ENCODE data around the gene ATP9A. TPM values are rescaled to one million over a fixed set of nuclear protein-coding genes. Genes with fewer than 3 reads are reported as not detected.

ATP9A gene
- total and polyA plus RNA-seq, 2 donors from 2014 or later: 7.1 to 40.2 TPM

GRCh38 chr20:51801122-51801822 is 33.1 kb upstream of the ATP9A start:
- H3K9me3 ChIP-seq (ENCODE audit: control insufficient read depth in 2 of 3, insufficient read depth in 1 of 3, low read length in 3 of 3): no peaks in the 10 kb centered on the region
- intact Hi-C loops (cut with DNase I): loop anchor here (10.0 kb wide), 1 partner anchor 156 kb away; no protein-coding TSS in a partner anchor
- TF ChIP-seq, protein P1, sequence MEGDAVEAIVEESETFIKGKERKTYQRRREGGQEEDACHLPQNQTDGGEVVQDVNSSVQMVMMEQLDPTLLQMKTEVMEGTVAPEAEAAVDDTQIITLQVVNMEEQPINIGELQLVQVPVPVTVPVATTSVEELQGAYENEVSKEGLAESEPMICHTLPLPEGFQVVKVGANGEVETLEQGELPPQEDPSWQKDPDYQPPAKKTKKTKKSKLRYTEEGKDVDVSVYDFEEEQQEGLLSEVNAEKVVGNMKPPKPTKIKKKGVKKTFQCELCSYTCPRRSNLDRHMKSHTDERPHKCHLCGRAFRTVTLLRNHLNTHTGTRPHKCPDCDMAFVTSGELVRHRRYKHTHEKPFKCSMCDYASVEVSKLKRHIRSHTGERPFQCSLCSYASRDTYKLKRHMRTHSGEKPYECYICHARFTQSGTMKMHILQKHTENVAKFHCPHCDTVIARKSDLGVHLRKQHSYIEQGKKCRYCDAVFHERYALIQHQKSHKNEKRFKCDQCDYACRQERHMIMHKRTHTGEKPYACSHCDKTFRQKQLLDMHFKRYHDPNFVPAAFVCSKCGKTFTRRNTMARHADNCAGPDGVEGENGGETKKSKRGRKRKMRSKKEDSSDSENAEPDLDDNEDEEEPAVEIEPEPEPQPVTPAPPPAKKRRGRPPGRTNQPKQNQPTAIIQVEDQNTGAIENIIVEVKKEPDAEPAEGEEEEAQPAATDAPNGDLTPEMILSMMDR (IDR thresholded peaks at IDR 0.05; ENCODE audit: borderline replicate concordance, extremely low read depth, insufficient read depth): no peak

DNA sequence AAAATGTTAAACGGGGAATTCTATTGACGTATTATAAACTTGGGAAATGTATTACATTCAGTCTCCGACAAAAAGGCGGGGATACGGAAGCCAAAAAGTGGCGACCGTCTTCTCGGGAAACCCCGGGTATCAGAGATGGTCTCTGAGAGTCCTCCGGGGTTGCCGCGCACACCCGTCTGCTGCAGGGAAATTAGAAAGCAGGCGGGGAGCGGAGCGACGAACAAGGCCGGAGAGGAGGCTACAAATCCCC is 32.6 kb upstream of the ATP9A start:
- H3K36me3 ChIP-seq (ENCODE audit: control insufficient read depth in 2 of 3, insufficient read depth in 3 of 3, low read length in 3 of 3): no peaks in the 10 kb centered on the region
- peaks cover 0 to 3% (median 3%) of the 10 kb centered on the region in 3 donors for H3K4me1 ChIP-seq (ENCODE audit: control insufficient read depth in 2 of 3, insufficient read depth in 2 of 3, low read depth in 1 of 3, low read length in 3 of 3)
- TF ChIP-seq, protein P1 (IDR thresholded peaks at IDR 0.05; ENCODE audit: borderline replicate concordance, extremely low read depth, insufficient read depth): no peak
- H3K27ac ChIP-seq (ENCODE audit: low read depth in 2 of 2, low read length in 2 of 2): no peak overlapping the region
- peak overlapping the region in 2 of 3 donors; percentile 40 to 44 for H3K4me3 ChIP-seq (ENCODE audit: low read length in 3 of 3)
- DNase-seq (peak in 1 of 5 donors; percentile 71), FAIRE-seq (no peak)
- peak overlapping the region in 1 of 3 donors; percentile 12 for H3K9ac ChIP-seq (ENCODE audit: low read length in 3 of 3)
- H3K27me3 ChIP-seq (ENCODE audit: control insufficient read depth, insufficient read depth, low read length): peaks cover 2% of the 10 kb centered on the region
- no peaks in the 10 kb centered on the region for H3K9me3 ChIP-seq (ENCODE audit: control insufficient read depth in 2 of 3, insufficient read depth in 1 of 3, low read length in 3 of 3)
- intact Hi-C loops (cut with DNase I): loop anchor here (10.0 kb wide), 1 partner anchor 156 kb away; no protein-coding TSS in a partner anchor

More at GRCh38 chr20:51801122-51801822, 33.1 kb upstream of the ATP9A start:
- H3K9ac ChIP-seq (ENCODE audit: low read length in 3 of 3): peak overlapping the region in 1 of 3 donors; percentile 12
- H3K36me3 ChIP-seq (ENCODE audit: control insufficient read depth in 2 of 3, insufficient read depth in 3 of 3, low read length in 3 of 3): no peaks in the 10 kb centered on the region
- peak overlapping the region in 2 of 3 donors; percentile 40 to 44 for H3K4me3 ChIP-seq (ENCODE audit: low read length in 3 of 3)
- no peak for FAIRE-seq
- H3K27me3 ChIP-seq (ENCODE audit: control insufficient read depth, insufficient read depth, low read length): peaks cover 2% of the 10 kb centered on the region
- H3K4me1 ChIP-seq (ENCODE audit: control insufficient read depth in 2 of 3, insufficient read depth in 2 of 3, low read depth in 1 of 3, low read length in 3 of 3): peaks cover 0 to 3% (median 3%) of the 10 kb centered on the region in 3 donors
- DNase-seq: peak in 4 of 5 donors; percentile 33 to 77 (median 50)
- H3K27ac ChIP-seq (ENCODE audit: low read depth in 2 of 2, low read length in 2 of 2): no peak overlapping the region

DNA sequence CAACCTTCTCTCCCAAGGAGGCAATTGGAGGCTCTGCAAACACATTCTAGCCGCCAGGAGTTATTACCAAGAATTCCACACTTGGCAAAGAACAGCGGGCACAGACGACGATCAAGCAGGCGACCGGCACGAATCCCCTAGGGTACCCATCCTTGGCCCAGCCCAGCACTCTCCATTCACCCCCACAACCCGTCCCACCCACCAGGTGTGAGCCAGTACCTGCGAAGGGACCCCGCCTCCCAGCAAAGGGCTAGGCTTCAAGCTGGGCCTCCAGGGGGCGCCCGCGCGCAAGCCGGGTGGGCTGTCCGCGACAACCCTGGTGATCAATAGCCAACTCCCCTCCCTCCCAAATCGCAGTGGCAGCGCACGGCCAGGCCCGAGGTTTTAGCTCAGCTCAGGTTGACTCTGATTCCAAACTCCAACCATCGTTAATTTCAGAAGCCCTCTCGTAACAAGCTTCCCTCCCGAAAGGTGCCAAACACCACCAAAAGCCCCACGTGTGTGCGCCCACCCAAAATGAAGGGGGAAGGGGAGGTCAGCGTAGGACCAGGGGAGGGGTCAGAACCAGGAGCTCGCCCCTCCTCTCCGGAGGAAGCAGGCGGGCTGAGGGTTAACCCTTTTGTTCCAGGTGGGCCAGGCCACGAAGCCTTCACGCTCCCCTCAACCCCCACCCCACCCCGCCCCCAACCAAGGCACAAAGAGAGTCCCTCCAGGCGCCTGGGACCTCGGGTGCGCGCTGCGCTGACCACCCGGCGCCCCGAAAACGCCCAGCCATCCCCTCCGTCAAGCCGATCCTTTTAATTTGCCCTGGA is 32.1 kb upstream of the ATP9A start:
- peak overlapping the region in 1 of 3 donors; percentile 21 for H3K9ac ChIP-seq (ENCODE audit: low read length in 3 of 3)
- H3K27me3 ChIP-seq (ENCODE audit: control insufficient read depth, insufficient read depth, low read length): peaks cover 2% of the 10 kb centered on the region
- peak; percentile 83 to 95 (median 92) for DNase-seq
- H3K27ac ChIP-seq (ENCODE audit: low read depth in 2 of 2, low read length in 2 of 2): no peak overlapping the region
- no peak for FAIRE-seq
- TF ChIP-seq, protein P1 (IDR thresholded peaks at IDR 0.05; ENCODE audit: borderline replicate concordance, extremely low read depth, insufficient read depth): peak; percentile 42
- intact Hi-C loops (cut with DNase I): loop anchor here (10.0 kb wide), 1 partner anchor 155 kb away; no protein-coding TSS in a partner anchor
- no peaks in the 10 kb centered on the region for H3K9me3 ChIP-seq (ENCODE audit: control insufficient read depth in 2 of 3, insufficient read depth in 1 of 3, low read length in 3 of 3)
- H3K4me3 ChIP-seq (ENCODE audit: low read length in 3 of 3): peak overlapping the region; percentile 10 to 65 (median 45)
- no peaks in the 10 kb centered on the region for H3K36me3 ChIP-seq (ENCODE audit: control insufficient read depth in 2 of 3, insufficient read depth in 3 of 3, low read length in 3 of 3)
- H3K4me1 ChIP-seq (ENCODE audit: control insufficient read depth in 2 of 3, insufficient read depth in 2 of 3, low read depth in 1 of 3, low read length in 3 of 3): peaks cover 0 to 3% (median 3%) of the 10 kb centered on the region in 3 donors

Data from kidney (tissue), 14 donors.